Aorta (tissue), 5 donors: ENCODE data around the gene TDG. TPM values are rescaled to one million over a fixed set of nuclear protein-coding genes. Genes with fewer than 3 reads are reported as not detected.

ENCODE experiments used
- ATAC-seq: fragments of 200-7000 bp; cut with Tn5 transposase; one replicate; pipeline ENCODE4 v1.9.1; 2022; ENCODE audit warnings: moderate library complexity; ENCODE audit not compliant: low FRiP score
- DNase-seq, 2 donors: peaks; one replicate each; pipeline ENCODE4 v3.0.0-alpha.2; 2020
- H3K27ac ChIP-seq, 2 donors: one replicate each; pipeline ENCODE4 v1.5.1; 2013; ENCODE audit warnings: low read length in 2 of 2, mild to moderate bottlenecking in 2 of 2, moderate library complexity in 2 of 2, control low read depth in 1 of 2, inconsistent platforms in 1 of 2, low read depth in 1 of 2
- H3K27me3 ChIP-seq, 2 donors: one replicate each; pipeline ENCODE4 v1.6.1; 2013; ENCODE audit warnings: control low read depth in 1 of 2, low read length in 1 of 2, mild to moderate bottlenecking in 1 of 2, moderate library complexity in 1 of 2; ENCODE audit not compliant: insufficient read depth in 2 of 2, control insufficient read depth in 1 of 2
- H3K36me3 ChIP-seq, 2 donors: one replicate each; pipeline ENCODE4 v1.6.1; 2013; ENCODE audit warnings: control low read depth in 1 of 2, low read length in 1 of 2, mild to moderate bottlenecking in 1 of 2; ENCODE audit not compliant: insufficient read depth in 2 of 2, control insufficient read depth in 1 of 2
- H3K4me1 ChIP-seq, 2 donors: one replicate each; pipeline ENCODE4 v1.6.1; 2013; ENCODE audit warnings: low read length in 2 of 2, control low read depth in 1 of 2, mild to moderate bottlenecking in 1 of 2, moderate library complexity in 1 of 2; ENCODE audit not compliant: insufficient read depth in 2 of 2, control insufficient read depth in 1 of 2
- H3K4me3 ChIP-seq, 2 donors: one replicate each; pipeline ENCODE4 v1.5.1; 2013; ENCODE audit warnings: low read length in 2 of 2, control low read depth in 1 of 2, mild to moderate bottlenecking in 1 of 2
- H3K9me3 ChIP-seq: one replicate; pipeline ENCODE4 v1.6.1; 2013; ENCODE audit warnings: mild to moderate bottlenecking, low read length; ENCODE audit not compliant: control insufficient read depth
- WGBS, 2 donors: extraction: QIAGEN DNeasy Blood & Tissue Kit; methylation state at CpG; one replicate each; pipeline ENCODE4 v1.1.7; 2013; 5-methylcytosine and 5-hydroxymethylcytosine counted together
- intact Hi-C, 2 donors: fragments of 100-400 bp; cut with DNase I; formaldehyde crosslinking; loops; one replicate each; pipeline versions ENCODE4 v1.14.2 to v1.15.0; 2022
- polyA plus RNA-seq, 2 donors: library from polyadenylated mRNA; stranded (reverse); fragments of 200-250 nt; gene quantifications; one replicate each; pipeline ENCODE4 v1.2.3, GENCODE V29; 2013
- total RNA-seq, 2 donors: library from RNA; stranded (reverse); fragmentation: NEBNext Ultra II Directional; extraction: Animal tissue kit (Norgen Biotek cat#: 25700); gene quantifications; one replicate each; pipeline ENCODE4 v1.2.1, GENCODE V29; 2021
- donor health status: healthy with polysubstance abuse.
- donor health status: Bipolar disorder and iron deficiency.
- donor health status: DM: no; HTN: no; CAD: no.
- donor health status: DM: no; HTN: no; CAD: no.
- donor health status: DM: yes; HTN: yes; CAD: no.

The TDG gene
- total and polyA plus RNA-seq, 4 donors = 6.8 to 22.2 (median 14.7) TPM

- intact Hi-C loops = loop anchor here in 1 of 2 donors (1.0 to 10.0 kb wide), 2 partner anchors 27 to 148 kb away; no protein-coding TSS in a partner anchor
- DNase-seq (no peak), ATAC-seq (peak; percentile 70)
- H3K27ac ChIP-seq = peak overlapping the region in 1 of 2 donors; percentile 54
- H3K4me1 ChIP-seq = no peaks in the 10 kb centered on the region
- peaks cover 0 to 4% of the 10 kb centered on the region in 2 donors for H3K36me3 ChIP-seq
- H3K27me3 ChIP-seq = no peaks in the 10 kb centered on the region
- 0 to 1% methylated on average over 17 to 31 of the region's 31 CpGs for WGBS, 2 donors
- H3K4me3 ChIP-seq = peak overlapping the region; percentile 56 to 76
- H3K9me3 ChIP-seq = no peaks in the 10 kb centered on the region
These were observed 9.1 kb upstream of the TDG start for GRCh38 chr12:103956509-103957027.

- Histone ChIP-seq H3K27ac (no peak overlapping the region), H3K4me1 (no peaks in the 10 kb centered on the region), H3K4me3 (peak overlapping the region in 1 of 2 donors; percentile 25), H3K27me3 (no peaks in the 10 kb centered on the region), H3K9me3 (no peaks in the 10 kb centered on the region), H3K36me3 (peaks cover 0 to 4% of the 10 kb centered on the region in 2 donors)
- ATAC-seq = no peak
- WGBS, 2 donors = 85 to 88% methylated on average over 7 of the region's 7 CpGs
- no peak for DNase-seq
- intact Hi-C loops = loop anchor here in 1 of 2 donors (1.0 to 10.0 kb wide), 2 partner anchors 29 to 147 kb away; no protein-coding TSS in a partner anchor
These were observed 7.7 kb upstream of the TDG start for GRCh38 chr12:103957865-103958388.

GRCh38 chr12:103958621-103959020 lies 7.1 kb upstream of the TDG start:
- H3K27ac ChIP-seq = no peak overlapping the region
- no peaks in the 10 kb centered on the region for H3K4me1 ChIP-seq
- ATAC-seq (no peak), DNase-seq (no peak)
- H3K36me3 ChIP-seq = peaks cover 0 to under 1% of the 10 kb centered on the region in 2 donors
- WGBS, 2 donors = 51 to 59% methylated on average over 1 of the region's 1 CpG
- H3K27me3 ChIP-seq = no peaks in the 10 kb centered on the region
- H3K9me3 ChIP-seq = no peaks in the 10 kb centered on the region
- intact Hi-C loops = loop anchor here in 1 of 2 donors (10.0 kb wide), 1 partner anchor 146 kb away; no protein-coding TSS in a partner anchor
- H3K4me3 ChIP-seq = no peak overlapping the region

- Histone ChIP-seq H3K9me3 (no peaks in the 10 kb centered on the region), H3K27ac (no peak overlapping the region), H3K4me1 (peaks cover 2 to 4% of the 10 kb centered on the region in 2 donors), H3K36me3 (no peaks in the 10 kb centered on the region), H3K4me3 (no peak overlapping the region), H3K27me3 (no peaks in the 10 kb centered on the region)
- 72% methylated on average over 7 of the region's 7 CpGs for WGBS, 2 donors
- no peak for DNase-seq
- ATAC-seq = no peak
- intact Hi-C loops = loop anchor here in 1 of 2 donors (10.0 kb wide), 1 partner anchor 84 kb away; no protein-coding TSS in a partner anchor
These were observed 5.0 kb upstream of the TDG start for GRCh38 chr12:103960616-103961227.

GRCh38 chr12:103962493-103962892 lies 3.2 kb upstream of the TDG start:
- H3K27ac ChIP-seq = no peak overlapping the region
- H3K36me3 ChIP-seq = no peaks in the 10 kb centered on the region
- no peak overlapping the region for H3K4me3 ChIP-seq
- peaks cover 2 to 4% of the 10 kb centered on the region in 2 donors for H3K4me1 ChIP-seq
- H3K9me3 ChIP-seq = no peaks in the 10 kb centered on the region
- no peaks in the 10 kb centered on the region for H3K27me3 ChIP-seq
- DNase-seq = no peak
- ATAC-seq = no peak
- 5 to 27% methylated on average over 1 of the region's 1 CpG for WGBS, 2 donors
- intact Hi-C loops = loop anchor here in 1 of 2 donors (10.0 kb wide), 1 partner anchor 82 kb away; no protein-coding TSS in a partner anchor

GRCh38 chr12:103964805-103965204 lies 867 bp upstream of the TDG start:
- Histone ChIP-seq H3K4me3 (peak overlapping the region; percentile 79 to 97), H3K27me3 (no peaks in the 10 kb centered on the region), H3K4me1 (peaks cover 2 to 9% of the 10 kb centered on the region in 2 donors), H3K9me3 (no peaks in the 10 kb centered on the region), H3K27ac (peak overlapping the region in 1 of 2 donors; percentile 78), H3K36me3 (no peaks in the 10 kb centered on the region)
- ATAC-seq (no peak), DNase-seq (no peak)
- 1 to 9% methylated on average over 3 of the region's 3 CpGs for WGBS, 2 donors
- intact Hi-C loops = loop anchor here in 1 of 2 donors (5.0 to 10.0 kb wide), 2 partner anchors 80 to 97 kb away; partner anchors contain the start of gene HCFC2

GRCh38 chr12:103965255-103965589 lies 450 bp upstream of the TDG start:
- Histone ChIP-seq H3K4me1 (peaks cover 2 to 9% of the 10 kb centered on the region in 2 donors), H3K9me3 (no peaks in the 10 kb centered on the region), H3K27ac (peak overlapping the region; percentile 78 to 90), H3K4me3 (peak overlapping the region; percentile 79 to 97), H3K36me3 (no peaks in the 10 kb centered on the region), H3K27me3 (no peaks in the 10 kb centered on the region)
- WGBS, 2 donors = 0 to 1% methylated on average over 11 of the region's 11 CpGs
- intact Hi-C loops = loop anchor here in 1 of 2 donors (5.0 to 10.0 kb wide), 2 partner anchors 80 to 97 kb away; partner anchors contain the start of gene HCFC2
- DNase-seq = no peak
- ATAC-seq = no peak

GRCh38 chr12:103966736-103967135 lies 1.1 kb downstream of the TDG start:
- H3K27ac ChIP-seq = peak overlapping the region in 1 of 2 donors; percentile 6
- DNase-seq (no peak), ATAC-seq (no peak)
- H3K9me3 ChIP-seq = no peaks in the 10 kb centered on the region
- no peaks in the 10 kb centered on the region for H3K36me3 ChIP-seq
- H3K27me3 ChIP-seq = no peaks in the 10 kb centered on the region
- WGBS, 2 donors = 6 to 7% methylated on average over 1 of the region's 1 CpG
- H3K4me3 ChIP-seq = peak overlapping the region; percentile 73 to 87
- intact Hi-C loops = loop anchor here in 1 of 2 donors (5.0 to 10.0 kb wide), 2 partner anchors 78 to 96 kb away; partner anchors contain the start of gene HCFC2
- H3K4me1 ChIP-seq = peaks cover 2 to 9% of the 10 kb centered on the region in 2 donors
